A549 treated with CpdA at 1 μM for 4 hours (cell line): ENCODE data around the gene RBBP8NL. TPM values are rescaled to one million over a fixed set of nuclear protein-coding genes. Genes with fewer than 3 reads are reported as not detected.

Experiments used
- total RNA-seq: library from RNA; stranded (reverse); fragments of 200-300 nt; extraction: Qiagen RNA extraction; gene quantifications from 5 replicates; pipeline ENCODE4 v1.2.3, GENCODE V29; 2022; ENCODE audit warnings: low read depth

Gene RBBP8NL, protein sequence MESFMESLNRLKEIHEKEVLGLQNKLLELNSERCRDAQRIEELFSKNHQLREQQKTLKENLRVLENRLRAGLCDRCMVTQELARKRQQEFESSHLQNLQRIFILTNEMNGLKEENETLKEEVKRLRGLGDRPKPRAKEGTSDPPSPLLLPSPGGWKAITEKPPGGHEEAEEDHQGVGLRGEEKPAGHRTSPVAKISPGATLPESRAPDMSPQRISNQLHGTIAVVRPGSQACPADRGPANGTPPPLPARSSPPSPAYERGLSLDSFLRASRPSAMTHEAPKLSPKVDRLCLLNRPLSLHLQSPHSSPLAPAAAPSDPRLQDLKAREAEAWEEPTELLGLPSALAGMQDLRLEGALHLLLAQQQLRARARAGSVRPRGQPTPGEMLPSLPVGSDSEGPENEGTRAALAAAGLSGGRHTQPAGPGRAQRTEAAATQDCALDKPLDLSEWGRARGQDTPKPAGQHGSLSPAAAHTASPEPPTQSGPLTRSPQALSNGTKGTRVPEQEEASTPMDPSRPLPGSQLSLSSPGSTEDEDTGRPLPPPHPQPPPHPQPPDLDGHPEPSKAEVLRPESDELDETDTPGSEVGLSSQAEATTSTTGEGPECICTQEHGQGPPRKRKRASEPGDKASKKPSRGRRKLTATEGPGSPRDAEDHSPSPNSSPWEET
- 0.03 to 0.05 TPM in 2 of 5 replicates, not detected in the others for total RNA-seq

DNA sequence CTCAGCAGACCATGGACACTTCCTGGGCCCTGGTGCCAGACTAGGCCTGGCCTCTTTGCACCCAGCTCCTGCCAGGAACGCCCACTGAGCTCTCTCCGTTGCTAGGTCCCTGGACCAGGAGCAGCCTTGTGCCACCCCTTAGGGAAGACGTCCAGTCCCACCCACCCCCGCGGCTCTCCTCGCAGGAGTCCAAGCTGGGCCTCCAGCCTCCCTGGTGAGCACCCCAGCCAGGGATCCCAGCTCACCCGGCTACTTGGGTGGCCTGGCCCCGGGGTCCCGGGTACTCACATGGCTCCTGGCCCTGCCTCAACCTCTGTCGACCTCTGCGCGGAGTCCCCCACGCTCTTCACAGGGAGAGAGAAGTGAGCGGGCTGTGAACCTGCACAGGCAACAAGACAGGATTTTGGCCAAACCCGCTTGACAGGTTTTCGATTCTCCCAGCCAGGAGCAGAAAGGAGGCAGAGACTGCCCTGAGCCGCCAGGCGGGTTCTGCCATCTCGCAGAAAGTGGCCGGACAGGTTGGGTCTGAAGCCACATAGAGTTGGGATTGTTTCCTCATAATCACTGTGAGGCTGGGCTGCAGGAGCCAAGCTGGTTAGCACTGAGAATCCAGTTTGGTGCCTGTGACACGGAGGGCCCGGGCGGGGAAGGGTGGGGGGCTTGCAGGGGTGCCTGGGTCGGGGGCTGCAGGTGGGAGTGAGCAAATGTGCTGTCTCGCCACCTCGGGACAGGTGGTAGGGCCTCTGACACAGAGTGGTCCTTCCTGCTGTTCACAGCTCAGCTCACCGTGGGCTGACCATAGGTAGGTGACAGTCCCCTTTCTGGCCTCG lies at the start of gene RBBP8NL:
TSS of gene RBBP8NL (minus strand) at position 368 of the 830 bp plus-strand sequence. CDS start 7,892 bp downstream, outside the sequence.

GRCh38 chr20:62475772-62476055 lies 48.4 kb upstream of the RBBP8NL start, which contains the start of gene GATA5:
Gene GATA5, minus strand, starts transcription at chr20:62475995. Its CDS starts 474 bp downstream, at chr20:62475521.

GRCh38 chr20:62407221-62407992 lies 19.9 kb downstream of the RBBP8NL start, which contains the start of gene CABLES2:
Gene CABLES2, minus strand, starts transcription at chr20:62407285. Its CDS starts 9 bp downstream, at chr20:62407276.

GRCh38 chr20:62386383-62387218 lies 40.7 kb downstream of the RBBP8NL start, which contains the start of gene RPS21:
Gene RPS21, plus strand, starts transcription at chr20:62387103. Its CDS starts 236 bp downstream, at chr20:62387339.

DNA sequence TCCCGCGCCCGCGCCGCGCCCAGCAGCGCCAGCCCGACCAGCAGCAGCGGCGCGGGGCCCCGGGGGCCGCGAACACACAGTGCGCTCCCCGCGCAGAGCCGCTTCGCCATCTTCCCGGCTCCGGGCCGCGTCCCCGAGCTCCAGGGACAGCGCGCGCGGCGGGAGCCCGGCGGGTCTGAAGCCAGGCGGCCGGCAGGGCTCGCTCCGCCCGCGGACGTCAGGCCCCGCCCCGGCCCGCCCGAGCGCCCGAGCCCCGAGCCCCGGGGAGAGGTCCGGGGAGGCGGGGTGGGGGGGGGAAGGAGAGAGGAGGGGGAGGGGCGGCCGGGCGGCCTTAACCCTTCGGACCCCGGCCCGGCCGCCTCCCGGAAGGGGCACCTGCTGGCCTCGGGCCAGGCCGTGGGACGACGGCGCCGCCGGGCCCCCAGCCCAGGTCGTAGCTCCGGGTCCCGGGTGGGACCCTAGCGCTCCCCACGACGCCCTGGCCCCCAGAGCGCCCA lies 60.2 kb downstream of the RBBP8NL start, which contains the start of gene LAMA5:
TSS of gene LAMA5 (minus strand) at position 177 of the 497 bp plus-strand sequence. CDS start at position 110, 67 bp downstream.

Other genes starting within 250 kb of the RBBP8NL start
- 29.0 to 39.8 TPM (median 36.0 TPM) in 5 replicates for gene MTG2, start 244.5 kb downstream of the RBBP8NL start, total RNA-seq
- gene HRH3, start 207.3 kb downstream of the RBBP8NL start, total RNA-seq, result not detected in 5 replicates
- 17.8 to 22.5 TPM (median 19.1 TPM) in 5 replicates for gene OSBPL2, start 189.0 kb downstream of the RBBP8NL start, total RNA-seq
- gene ADRM1, start 124.5 kb downstream of the RBBP8NL start, total RNA-seq, result 152 to 198 TPM (median 187 TPM) in 5 replicates
- gene LAMA5, start 60.2 kb downstream of the RBBP8NL start, total RNA-seq, result 251 to 434 TPM (median 357 TPM) in 5 replicates
- 2,597 to 3,023 TPM (median 2,825 TPM) in 5 replicates for gene RPS21, start 40.4 kb downstream of the RBBP8NL start, total RNA-seq
- 4.5 to 5.9 TPM (median 5.1 TPM) in 5 replicates for gene CABLES2, start 20.3 kb downstream of the RBBP8NL start, total RNA-seq
- 0.58 to 0.93 TPM (median 0.69 TPM) in 5 replicates for gene GATA5, start 48.5 kb upstream of the RBBP8NL start, total RNA-seq
- 4.5 to 9.1 TPM (median 8.6 TPM) in 5 replicates for gene SLCO4A1, start 215.0 kb upstream of the RBBP8NL start, total RNA-seq